Activated naive CD8-positive, alpha-beta T cell treated with anti-CD3 and anti-CD28 coated beads, Interleukin-2, amount 10 ng/mL, durations not matched to agents 7 days and 5 days (primary cell): Measurements from ENCODE around the gene TMEM87A. TPM values are rescaled to one million over a fixed set of nuclear protein-coding genes. Genes with fewer than 3 reads are reported as not detected.

ENCODE experiments used
- ATAC-seq: fragments of 150-1000 bp; cut with Tn5 transposase; one replicate; pipeline ENCODE4 v1.10.0; 2021; ENCODE audit warnings: low read depth, moderate library complexity
- POLR2A ChIA-PET: fragments of 350-600 bp; sonication (Branson Sonifier 250); formaldehyde crosslinking; loops from one replicate; lab custom pipeline; 2021; ENCODE audit warnings: antibody characterized with exemption; lab: Charles Lee
- DNase-seq: peaks from one replicate; pipeline ENCODE4 v3.0.0; 2021
- H3K27ac Mint-ChIP-seq: one replicate; pipeline ENCODE4 v1.8.0; 2022; ENCODE audit warnings: mild to moderate bottlenecking, mixed read lengths
- H3K27me3 Mint-ChIP-seq: one replicate; pipeline ENCODE4 v1.8.0; 2022; ENCODE audit warnings: mild to moderate bottlenecking, moderate library complexity, mixed read lengths
- H3K36me3 Mint-ChIP-seq: one replicate; pipeline ENCODE4 v1.8.0; 2021; ENCODE audit warnings: mild to moderate bottlenecking, mixed read lengths
- H3K4me1 Mint-ChIP-seq: one replicate; pipeline ENCODE4 v1.8.0; 2021; ENCODE audit warnings: mixed read lengths
- H3K4me3 Mint-ChIP-seq: one replicate; pipeline ENCODE4 v1.8.0; 2022; ENCODE audit warnings: mild to moderate bottlenecking, moderate library complexity, mixed read lengths
- H3K9me3 Mint-ChIP-seq: one replicate; pipeline ENCODE4 v1.8.0; 2021; ENCODE audit warnings: mixed read lengths
- total RNA-seq, 2 experiments: library from RNA; stranded (reverse); gene quantifications; one replicate each; pipeline ENCODE4 v1.2.3, GENCODE V29; 2021

The TMEM87A gene
- total RNA-seq, 2 experiments from 2014 or later: 39.1 to 42.0 TPM

GRCh38 chr15:42214600-42214999 lies 58.6 kb downstream of the TMEM87A start:
- no peak for DNase-seq
- ATAC-seq: no peak
- Mint-ChIP-seq H3K9me3 (no peaks in the 10 kb centered on the region), H3K4me1 (no peaks in the 10 kb centered on the region), H3K36me3 (peaks cover 6% of the 10 kb centered on the region), H3K27ac (no peak overlapping the region), H3K27me3 (no peaks in the 10 kb centered on the region), H3K4me3 (no peak overlapping the region)
- POLR2A ChIA-PET: interaction anchor here (0.6 kb wide), 1 partner anchor 47 kb away, joined by 3 read pairs; no protein-coding TSS in a partner anchor

GRCh38 chr15:42213511-42213910 lies 59.7 kb downstream of the TMEM87A start:
- DNase-seq (no peak), ATAC-seq (no peak)
- H3K27me3 Mint-ChIP-seq: no peaks in the 10 kb centered on the region
- POLR2A ChIA-PET: no interaction called here
- no peaks in the 10 kb centered on the region for H3K9me3 Mint-ChIP-seq
- no peaks in the 10 kb centered on the region for H3K4me1 Mint-ChIP-seq
- H3K36me3 Mint-ChIP-seq: peaks cover 6% of the 10 kb centered on the region
- no peak overlapping the region for H3K4me3 Mint-ChIP-seq
- H3K27ac Mint-ChIP-seq: no peak overlapping the region

- H3K27ac Mint-ChIP-seq: no peak overlapping the region
- DNase-seq: no peak
- no peak overlapping the region for H3K4me3 Mint-ChIP-seq
- POLR2A ChIA-PET: interaction anchor here (0.7 kb wide), 1 partner anchor 12 kb away, joined by 4 read pairs; no protein-coding TSS in a partner anchor
- H3K9me3 Mint-ChIP-seq: no peaks in the 10 kb centered on the region
- ATAC-seq: no peak
- peaks cover 7% of the 10 kb centered on the region for H3K36me3 Mint-ChIP-seq
- no peaks in the 10 kb centered on the region for H3K27me3 Mint-ChIP-seq
- peaks cover 17% of the 10 kb centered on the region for H3K4me1 Mint-ChIP-seq
Observed at GRCh38 chr15:42210696-42211095, 62.5 kb downstream of the TMEM87A start.

- Mint-ChIP-seq H3K27ac (peak within 1 kb of the TSS; percentile 96), H3K36me3 (peaks cover 7% of the 10 kb centered on the region), H3K4me3 (peak within 1 kb of the TSS; percentile 96), H3K27me3 (no peaks in the 10 kb centered on the region), H3K4me1 (peaks cover 23% of the 10 kb centered on the region), H3K9me3 (no peaks in the 10 kb centered on the region)
- POLR2A ChIA-PET: interaction anchor here (0.7 to 1.9 kb wide), 10 partner anchors 10 to 340 kb away, joined by 3 to 9 read pairs (median 4); partner anchors contain the start of genes GANC, HAUS2, LRRC57 and SNAP23
- peak; percentile 83 for DNase-seq
- ATAC-seq: peak; percentile 97
Observed at GRCh38 chr15:42207674-42208579, 65.3 kb downstream of the TMEM87A start, which contains the start of gene VPS39. VPS39 (minus strand) TSS chr15:42208304; CDS start chr15:42208153, 151 bp downstream.

- Mint-ChIP-seq H3K4me3 (peak overlapping the region; percentile 96), H3K27ac (no peak overlapping the region)
Observed at GRCh38 chr15:42206406-42206805, 66.8 kb downstream of the TMEM87A start.

GRCh38 chr15:42203891-42204290 lies 69.3 kb downstream of the TMEM87A start:
- H3K9me3 Mint-ChIP-seq: no peaks in the 10 kb centered on the region
- no peak overlapping the region for H3K4me3 Mint-ChIP-seq
- peaks cover 9% of the 10 kb centered on the region for H3K36me3 Mint-ChIP-seq
- no peaks in the 10 kb centered on the region for H3K27me3 Mint-ChIP-seq
- DNase-seq (no peak), ATAC-seq (no peak)
- POLR2A ChIA-PET: no interaction called here
- peaks cover 23% of the 10 kb centered on the region for H3K4me1 Mint-ChIP-seq
- no peak overlapping the region for H3K27ac Mint-ChIP-seq

More at GRCh38 chr15:42206406-42206805, 66.8 kb downstream of the TMEM87A start:
- POLR2A ChIA-PET: no interaction called here
- peaks cover 23% of the 10 kb centered on the region for H3K4me1 Mint-ChIP-seq
- no peaks in the 10 kb centered on the region for H3K9me3 Mint-ChIP-seq
- H3K36me3 Mint-ChIP-seq: peaks cover 7% of the 10 kb centered on the region
- ATAC-seq (no peak), DNase-seq (no peak)
- no peaks in the 10 kb centered on the region for H3K27me3 Mint-ChIP-seq

GRCh38 chr15:42202653-42203052 lies 70.6 kb downstream of the TMEM87A start:
- ATAC-seq: no peak
- Mint-ChIP-seq H3K27me3 (no peaks in the 10 kb centered on the region), H3K9me3 (no peaks in the 10 kb centered on the region), H3K4me1 (peaks cover 20% of the 10 kb centered on the region), H3K4me3 (no peak overlapping the region), H3K27ac (no peak overlapping the region), H3K36me3 (peaks cover 10% of the 10 kb centered on the region)
- POLR2A ChIA-PET: no interaction called here
- DNase-seq: no peak

GRCh38 chr15:42201801-42202200 lies 71.4 kb downstream of the TMEM87A start:
- DNase-seq: no peak
- no peaks in the 10 kb centered on the region for H3K27me3 Mint-ChIP-seq
- peaks cover 14% of the 10 kb centered on the region for H3K4me1 Mint-ChIP-seq
- H3K4me3 Mint-ChIP-seq: no peak overlapping the region
- H3K27ac Mint-ChIP-seq: no peak overlapping the region
- POLR2A ChIA-PET: no interaction called here
- no peaks in the 10 kb centered on the region for H3K9me3 Mint-ChIP-seq
- no peak for ATAC-seq
- H3K36me3 Mint-ChIP-seq: peaks cover 17% of the 10 kb centered on the region

GRCh38 chr15:42199126-42199525 lies 74.1 kb downstream of the TMEM87A start:
- H3K4me1 Mint-ChIP-seq: peaks cover 1% of the 10 kb centered on the region
- no peak for DNase-seq
- peaks cover 28% of the 10 kb centered on the region for H3K36me3 Mint-ChIP-seq
- no peaks in the 10 kb centered on the region for H3K27me3 Mint-ChIP-seq
- no peak overlapping the region for H3K4me3 Mint-ChIP-seq
- ATAC-seq: no peak
- POLR2A ChIA-PET: interaction anchor here (0.6 to 2.0 kb wide), 2 partner anchors 9 to 12 kb away, joined by 4 to 9 read pairs; partner anchors contain the start of gene VPS39
- peaks cover 2% of the 10 kb centered on the region for H3K9me3 Mint-ChIP-seq
- H3K27ac Mint-ChIP-seq: no peak overlapping the region

- DNase-seq (no peak), ATAC-seq (no peak)
- peaks cover under 1% of the 10 kb centered on the region for H3K4me1 Mint-ChIP-seq
- no peaks in the 10 kb centered on the region for H3K27me3 Mint-ChIP-seq
- no peak overlapping the region for H3K27ac Mint-ChIP-seq
- no peak overlapping the region for H3K4me3 Mint-ChIP-seq
- POLR2A ChIA-PET: interaction anchor here (0.6 to 2.0 kb wide), 2 partner anchors 10 to 12 kb away, joined by 4 to 9 read pairs; partner anchors contain the start of gene VPS39
- H3K9me3 Mint-ChIP-seq: peaks cover 2% of the 10 kb centered on the region
- peaks cover 28% of the 10 kb centered on the region for H3K36me3 Mint-ChIP-seq
Observed at GRCh38 chr15:42198516-42198915, 74.7 kb downstream of the TMEM87A start.

GRCh38 chr15:42194513-42194912 lies 78.7 kb downstream of the TMEM87A start:
- ATAC-seq: no peak
- H3K27ac Mint-ChIP-seq: no peak overlapping the region
- no peaks in the 10 kb centered on the region for H3K27me3 Mint-ChIP-seq
- no peak for DNase-seq
- H3K4me1 Mint-ChIP-seq: peaks cover 11% of the 10 kb centered on the region
- H3K9me3 Mint-ChIP-seq: peaks cover 2% of the 10 kb centered on the region
- H3K4me3 Mint-ChIP-seq: no peak overlapping the region
- H3K36me3 Mint-ChIP-seq: peaks cover 38% of the 10 kb centered on the region
- POLR2A ChIA-PET: no interaction called here

- H3K4me1 Mint-ChIP-seq: peaks cover 11% of the 10 kb centered on the region
- no peak overlapping the region for H3K27ac Mint-ChIP-seq
- POLR2A ChIA-PET: interaction anchor here (0.7 kb wide), 1 partner anchor 35 kb away, joined by 3 read pairs; no protein-coding TSS in a partner anchor
Observed at GRCh38 chr15:42193383-42193782, 79.8 kb downstream of the TMEM87A start.

GRCh38 chr15:42191610-42192346 lies 81.5 kb downstream of the TMEM87A start:
- no peak for ATAC-seq
- no peak for DNase-seq
- POLR2A ChIA-PET: interaction anchor here (1.5 kb wide), 1 partner anchor 17 kb away, joined by 3 read pairs; the partner anchor contains the start of gene VPS39
- no peak overlapping the region for H3K27ac Mint-ChIP-seq
- H3K9me3 Mint-ChIP-seq: peaks cover 2% of the 10 kb centered on the region
- H3K36me3 Mint-ChIP-seq: peaks cover 37% of the 10 kb centered on the region
- H3K4me3 Mint-ChIP-seq: no peak overlapping the region
- peaks cover 11% of the 10 kb centered on the region for H3K4me1 Mint-ChIP-seq
- no peaks in the 10 kb centered on the region for H3K27me3 Mint-ChIP-seq

More at GRCh38 chr15:42193383-42193782, 79.8 kb downstream of the TMEM87A start:
- ATAC-seq (no peak), DNase-seq (no peak)
- peaks cover 2% of the 10 kb centered on the region for H3K9me3 Mint-ChIP-seq
- peaks cover 45% of the 10 kb centered on the region for H3K36me3 Mint-ChIP-seq
- H3K27me3 Mint-ChIP-seq: no peaks in the 10 kb centered on the region
- H3K4me3 Mint-ChIP-seq: no peak overlapping the region
